GM23248 (cell line): Measurements from ENCODE around the gene GSG1L.

Experiments
- EZH2 ChIP-seq: fragments of 200-600 bp; sonication (generic); IDR thresholded peaks from 2 replicates; pipeline ENCODE4 v1.6.1; 2018; ENCODE audit warnings: antibody characterized with exemption, mild to moderate bottlenecking; ENCODE audit not compliant: insufficient read depth, poor library complexity, severe bottlenecking
- EZH2phosphoT487 ChIP-seq: fragments of 200-600 bp; sonication (generic); IDR thresholded peaks from 2 replicates; pipeline ENCODE4 v1.6.1; 2018; ENCODE audit warnings: antibody characterized with exemption, moderate library complexity, mild to moderate bottlenecking, low read depth; ENCODE audit not compliant: insufficient read depth

DNA sequence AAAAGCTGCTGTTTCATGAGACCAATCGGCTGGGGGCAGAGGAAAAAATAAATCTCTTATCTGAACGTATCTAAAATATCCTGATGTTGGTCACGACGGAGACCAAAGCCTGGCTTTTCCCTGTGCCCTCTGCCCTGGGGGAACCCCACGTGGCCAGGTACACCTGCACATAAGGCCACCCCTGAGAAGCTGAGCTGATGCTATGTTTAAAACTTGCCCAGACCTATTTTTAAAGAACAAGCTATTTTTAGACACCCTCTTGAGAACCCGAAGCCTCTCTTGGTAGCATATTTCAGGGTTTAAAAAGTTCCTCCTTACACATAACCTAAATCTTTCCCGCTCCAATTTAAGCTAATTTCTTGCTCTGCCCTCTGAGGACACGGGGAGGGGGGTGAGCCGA, 210.4 kb downstream of the GSG1L start:
- no peak for TF ChIP-seq EZH2
- TF ChIP-seq EZH2phosphoT487, result no peak
